ENCODE results near the gene CBLB.

DNA sequence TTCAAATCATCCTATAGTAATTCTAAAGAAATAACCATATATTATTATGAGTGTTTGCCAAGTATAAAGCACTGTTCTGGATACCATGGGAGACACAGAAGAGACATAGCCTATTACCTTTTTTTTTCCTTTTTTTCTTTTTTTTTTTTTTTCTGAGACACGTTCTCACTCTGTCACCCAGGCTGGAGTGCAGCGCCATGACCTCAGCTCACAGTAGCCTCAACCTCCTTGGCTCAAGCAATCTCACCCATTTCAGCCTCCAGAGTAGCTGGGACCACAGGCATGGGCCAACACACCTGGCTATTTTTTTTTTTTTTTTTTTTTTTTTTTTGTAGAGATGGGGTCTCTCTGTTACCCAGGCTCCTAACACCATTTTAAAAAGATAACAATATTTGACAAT is 30.9 kb downstream of the CBLB start:
- TF ChIP-seq, protein P1, sequence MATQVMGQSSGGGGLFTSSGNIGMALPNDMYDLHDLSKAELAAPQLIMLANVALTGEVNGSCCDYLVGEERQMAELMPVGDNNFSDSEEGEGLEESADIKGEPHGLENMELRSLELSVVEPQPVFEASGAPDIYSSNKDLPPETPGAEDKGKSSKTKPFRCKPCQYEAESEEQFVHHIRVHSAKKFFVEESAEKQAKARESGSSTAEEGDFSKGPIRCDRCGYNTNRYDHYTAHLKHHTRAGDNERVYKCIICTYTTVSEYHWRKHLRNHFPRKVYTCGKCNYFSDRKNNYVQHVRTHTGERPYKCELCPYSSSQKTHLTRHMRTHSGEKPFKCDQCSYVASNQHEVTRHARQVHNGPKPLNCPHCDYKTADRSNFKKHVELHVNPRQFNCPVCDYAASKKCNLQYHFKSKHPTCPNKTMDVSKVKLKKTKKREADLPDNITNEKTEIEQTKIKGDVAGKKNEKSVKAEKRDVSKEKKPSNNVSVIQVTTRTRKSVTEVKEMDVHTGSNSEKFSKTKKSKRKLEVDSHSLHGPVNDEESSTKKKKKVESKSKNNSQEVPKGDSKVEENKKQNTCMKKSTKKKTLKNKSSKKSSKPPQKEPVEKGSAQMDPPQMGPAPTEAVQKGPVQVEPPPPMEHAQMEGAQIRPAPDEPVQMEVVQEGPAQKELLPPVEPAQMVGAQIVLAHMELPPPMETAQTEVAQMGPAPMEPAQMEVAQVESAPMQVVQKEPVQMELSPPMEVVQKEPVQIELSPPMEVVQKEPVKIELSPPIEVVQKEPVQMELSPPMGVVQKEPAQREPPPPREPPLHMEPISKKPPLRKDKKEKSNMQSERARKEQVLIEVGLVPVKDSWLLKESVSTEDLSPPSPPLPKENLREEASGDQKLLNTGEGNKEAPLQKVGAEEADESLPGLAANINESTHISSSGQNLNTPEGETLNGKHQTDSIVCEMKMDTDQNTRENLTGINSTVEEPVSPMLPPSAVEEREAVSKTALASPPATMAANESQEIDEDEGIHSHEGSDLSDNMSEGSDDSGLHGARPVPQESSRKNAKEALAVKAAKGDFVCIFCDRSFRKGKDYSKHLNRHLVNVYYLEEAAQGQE (IDR thresholded peaks at IDR 0.05; ENCODE audit: insufficient read depth in 1 of 2, low read depth in 2 of 2, low read length in 2 of 2): no peak
- TF ChIP-seq POLR2AphosphoS5 (IDR thresholded peaks at IDR 0.05; ENCODE audit: low read depth, low read length) (no peak), TAF1 (IDR thresholded peaks at IDR 0.05; ENCODE audit: borderline replicate concordance, insufficient read depth, low read length) (no peak), SIN3A (IDR thresholded peaks at IDR 0.05; ENCODE audit: borderline replicate concordance, insufficient read depth, low read length) (no peak)
